NT2/D1 (cell line): ENCODE results near the gene ISOC1.

Experiments
- SUZ12 ChIP-seq: IDR thresholded peaks from 2 replicates; pipeline ENCODE4 v1.6.1; 2011; ENCODE audit not compliant: insufficient read length, insufficient read depth; ENCODE audit errors: extremely low read depth
- YY1 ChIP-seq: IDR thresholded peaks from 2 replicates; pipeline ENCODE4 v1.6.1; 2011; ENCODE audit not compliant: insufficient read length, insufficient read depth
- ZNF274 ChIP-seq: IDR thresholded peaks from 2 replicates; pipeline ENCODE4 v1.6.1; 2011; ENCODE audit warnings: mild to moderate bottlenecking, low read depth, low read length

- no peak for TF ChIP-seq SUZ12
- TF ChIP-seq YY1, result no peak
- no peak for TF ChIP-seq ZNF274
Measured at GRCh38 chr5:129125819-129126218, 31.3 kb downstream of the ISOC1 start.
